HG03159 (cell line): ENCODE data around the gene SPRR1A.
"Not testable (repeated sequence)": the region's sequence is repeated elsewhere in the genome, so short reads cannot be mapped to it uniquely, and the experiment has no call there.

Source experiments
- ATAC-seq: cut with Tn5 transposase; IDR thresholded peaks from one replicate; pipeline ENCODE4 v1.9.1; 2021; ENCODE audit warnings: mild to moderate bottlenecking, moderate library complexity; ENCODE audit not compliant: unreplicated experiment

The SPRR1A gene

GRCh38 chr1:152972196-152972886 lies 11.5 kb upstream of the SPRR1A start:
- no peak for ATAC-seq

- ATAC-seq, result no peak
These were observed 7.2 kb upstream of the SPRR1A start for GRCh38 chr1:152976688-152977087.

GRCh38 chr1:152977614-152978013 lies 6.3 kb upstream of the SPRR1A start:
- ATAC-seq, result no peak

DNA sequence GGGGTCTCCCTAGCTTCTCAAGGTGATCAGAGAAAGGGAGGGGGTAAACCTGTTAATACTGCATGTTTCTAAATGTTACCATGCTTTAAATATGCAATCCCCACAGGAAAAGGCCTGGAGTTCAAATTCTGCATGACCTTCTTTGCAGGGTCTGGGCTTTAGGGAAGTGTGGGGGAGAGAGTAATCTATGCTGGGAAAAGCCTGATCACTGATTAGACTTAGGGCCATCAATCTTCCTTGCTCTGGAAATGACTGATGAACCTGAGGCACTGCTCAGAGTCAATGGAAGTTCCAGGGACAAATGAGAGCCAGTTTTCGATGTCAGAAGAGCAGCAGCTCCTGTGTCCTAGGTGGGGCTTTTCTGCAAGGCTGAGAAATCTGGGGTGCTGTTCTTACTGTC lies 3.2 kb upstream of the SPRR1A start:
- no peak for ATAC-seq

GRCh38 chr1:152981146-152981871 lies 2.6 kb upstream of the SPRR1A start:
- ATAC-seq, result no peak

DNA sequence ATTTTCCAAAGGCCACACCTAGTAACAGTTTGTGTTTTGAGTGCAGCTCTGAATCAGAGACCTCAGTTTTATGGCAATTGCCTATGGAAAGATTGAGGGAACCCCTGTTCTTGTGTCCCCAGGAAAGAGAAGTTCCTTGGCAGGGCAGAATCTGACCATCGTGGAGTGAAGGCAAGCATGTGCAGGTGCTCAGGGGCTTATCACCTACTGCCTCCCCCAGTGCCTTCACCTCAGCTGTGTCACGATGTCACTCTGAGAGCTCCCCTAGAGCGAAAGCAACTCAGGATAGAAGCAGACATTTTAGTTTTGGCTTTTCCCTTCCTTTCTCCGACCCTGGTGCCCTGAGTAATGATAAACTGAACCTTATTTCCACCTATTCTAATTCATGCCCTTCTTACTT lies 1.8 kb upstream of the SPRR1A start:
- ATAC-seq, result no peak

DNA sequence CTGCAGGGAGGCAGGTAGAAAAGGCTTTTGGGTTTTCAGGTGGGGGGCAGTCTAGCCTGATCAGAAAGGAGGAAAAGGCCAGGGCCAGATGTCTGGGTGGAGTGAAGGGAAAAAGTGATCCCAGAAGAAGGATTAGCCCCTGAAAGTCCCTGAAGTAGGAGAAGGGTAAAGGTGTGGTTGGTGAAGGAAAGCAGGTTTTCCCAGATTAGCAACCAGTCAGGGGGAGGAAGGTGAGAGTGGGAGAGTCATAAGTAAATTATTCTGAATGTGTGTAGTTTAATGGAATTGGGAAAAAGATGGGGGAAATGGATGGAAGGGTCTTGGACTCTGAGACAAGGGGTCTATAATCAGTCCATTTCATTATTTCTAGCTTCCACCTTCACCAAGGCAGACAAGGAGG lies 647 bp upstream of the SPRR1A start:
- no peak for ATAC-seq

- ATAC-seq, result no peak
These were observed 2.7 kb downstream of the SPRR1A start for GRCh38 chr1:152986578-152986977.

- no peak for ATAC-seq
These were observed 9.3 kb downstream of the SPRR1A start for GRCh38 chr1:152993186-152993585.

DNA sequence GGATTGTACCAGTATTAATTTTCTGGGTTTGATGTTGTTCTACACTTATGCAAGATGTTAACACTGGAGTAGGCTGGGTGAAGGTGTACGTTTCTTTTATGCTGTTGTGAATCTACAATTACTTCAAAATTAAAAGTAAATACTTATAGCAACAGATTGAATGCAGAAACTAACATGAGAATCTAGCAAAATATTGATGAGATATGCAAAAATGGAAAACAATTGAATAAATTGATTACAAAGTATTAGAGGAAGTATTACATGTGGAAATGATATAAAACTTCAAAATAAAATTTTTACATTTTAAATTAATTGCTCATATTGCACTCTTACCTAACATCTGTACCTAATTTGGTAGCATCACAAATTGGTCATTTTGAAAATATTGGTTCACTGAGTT lies 12.0 kb downstream of the SPRR1A start:
- ATAC-seq, result no peak

DNA sequence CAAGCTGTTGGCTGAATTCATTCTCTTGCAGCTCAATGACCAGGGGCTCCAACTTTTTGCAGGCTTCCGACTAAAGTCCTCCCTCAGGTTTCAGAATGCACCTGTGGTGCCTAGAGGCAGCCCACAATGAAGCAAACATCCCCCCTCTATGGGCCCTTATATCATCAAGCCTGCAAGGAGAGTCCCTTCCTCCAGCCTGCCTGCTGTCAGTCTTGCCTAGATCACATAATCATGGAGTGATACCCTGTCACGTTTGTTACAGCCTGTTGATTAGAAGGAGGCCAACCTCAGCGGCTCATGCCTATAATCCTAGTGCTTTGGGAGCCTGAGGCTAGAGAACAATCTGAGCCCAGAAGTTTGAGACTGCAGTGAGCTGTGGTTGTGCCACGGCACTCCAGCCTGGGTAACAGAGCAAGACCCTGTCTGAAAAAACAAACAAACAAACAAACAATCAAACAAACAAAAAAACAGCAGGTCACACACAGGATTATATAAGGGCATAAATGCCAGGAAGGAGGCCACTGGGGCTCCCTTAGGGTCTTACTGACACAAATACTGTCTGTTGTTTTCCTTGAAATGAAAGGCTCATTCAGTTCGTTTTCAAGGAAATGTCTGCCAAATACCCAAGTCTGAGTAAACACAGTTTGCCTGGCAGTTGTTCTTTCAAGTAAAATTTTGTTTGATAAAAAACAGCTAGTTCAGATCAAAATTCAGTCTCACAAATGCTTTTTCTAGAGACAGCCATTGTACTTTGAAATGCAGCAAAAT lies 12.9 kb downstream of the SPRR1A start:
- no peak for ATAC-seq

DNA sequence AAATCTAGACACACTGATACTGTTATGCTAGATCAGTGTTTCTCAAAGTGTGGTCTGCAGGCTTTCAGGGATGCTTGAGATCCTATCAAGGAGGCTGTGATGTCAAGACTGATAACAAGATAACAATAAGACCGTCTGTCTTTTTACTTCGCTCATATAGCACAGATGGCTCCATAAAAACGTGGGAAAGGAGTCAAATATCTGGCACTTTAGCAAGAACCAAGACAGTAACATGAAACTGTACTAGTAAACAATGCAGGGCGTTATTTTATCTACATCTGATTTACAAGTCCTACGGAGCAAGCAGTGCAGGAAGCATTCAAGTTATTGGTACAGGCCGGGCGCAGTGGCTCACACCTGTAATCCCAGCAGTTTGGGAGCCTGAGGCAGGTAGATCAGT lies 14.0 kb downstream of the SPRR1A start:
- no peak for ATAC-seq

DNA sequence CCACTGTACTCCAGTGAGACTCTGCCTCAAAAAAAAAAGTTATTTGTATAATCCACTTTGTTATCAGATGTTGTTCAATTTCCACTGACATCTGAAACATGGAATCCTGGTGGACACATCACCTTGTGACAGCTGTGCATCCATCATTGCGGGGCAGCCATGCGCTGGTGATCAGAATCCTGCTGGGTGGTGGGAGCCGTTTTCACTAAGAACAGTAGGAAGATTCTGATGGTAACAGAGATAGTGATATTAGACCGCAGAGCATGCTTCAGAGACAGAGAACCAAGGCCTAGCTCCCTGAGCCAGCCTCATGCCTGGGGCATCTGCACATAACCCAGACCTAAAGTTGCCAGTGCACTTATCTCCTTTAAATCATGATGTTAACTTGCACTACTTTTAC lies 14.6 kb downstream of the SPRR1A start:
- ATAC-seq, result no peak

DNA sequence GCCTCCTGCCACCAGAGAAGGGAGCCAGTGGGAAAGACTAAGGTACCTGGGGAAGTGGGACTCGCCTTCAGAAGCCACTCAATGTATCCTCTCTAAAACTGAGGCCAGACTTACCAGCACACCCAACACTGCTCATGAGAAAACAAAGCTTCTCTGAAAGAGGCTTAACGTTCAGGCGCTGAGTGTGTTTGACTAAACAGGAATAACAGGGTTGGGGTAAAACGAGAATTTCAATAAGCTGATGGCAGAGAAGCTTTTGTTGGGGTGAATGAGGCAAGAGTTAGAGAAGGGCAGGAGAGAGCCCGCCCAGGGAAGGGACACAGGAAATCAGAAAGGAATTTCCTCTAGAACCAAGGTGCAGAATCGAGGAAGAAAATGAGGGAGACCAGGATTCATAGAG lies 15.9 kb downstream of the SPRR1A start:
- ATAC-seq, result no peak

- no peak for ATAC-seq
These were observed 16.4 kb downstream of the SPRR1A start for GRCh38 chr1:153000294-153000693.

DNA sequence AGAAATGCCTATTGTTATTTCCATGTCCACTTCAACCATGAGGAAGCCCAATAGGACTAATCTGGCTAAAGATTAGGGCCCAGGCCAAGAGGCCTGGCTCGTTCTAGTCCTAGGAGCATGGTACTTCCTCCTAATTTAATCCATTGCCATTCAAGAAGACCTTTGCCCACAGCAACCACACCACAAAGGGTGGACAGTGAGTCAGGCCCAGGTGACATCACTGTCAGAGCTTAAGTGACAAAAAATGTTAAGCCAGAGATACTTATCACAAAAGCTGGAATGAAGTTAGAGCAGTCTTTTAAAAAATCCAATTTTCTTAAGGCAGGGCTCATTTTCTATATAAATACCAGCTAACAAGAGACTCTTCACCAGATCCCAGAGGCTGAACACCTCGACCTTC lies 17.5 kb downstream of the SPRR1A start, which contains the start of gene SPRR3:
Gene SPRR3, plus strand, starts transcription at position 368 of the 400 bp plus-strand sequence. CDS start 1,272 bp downstream, outside the sequence.
- ATAC-seq, result no peak

- ATAC-seq, result not testable (repeated sequence)
These were observed 27.4 kb downstream of the SPRR1A start for GRCh38 chr1:153011235-153011758.

DNA sequence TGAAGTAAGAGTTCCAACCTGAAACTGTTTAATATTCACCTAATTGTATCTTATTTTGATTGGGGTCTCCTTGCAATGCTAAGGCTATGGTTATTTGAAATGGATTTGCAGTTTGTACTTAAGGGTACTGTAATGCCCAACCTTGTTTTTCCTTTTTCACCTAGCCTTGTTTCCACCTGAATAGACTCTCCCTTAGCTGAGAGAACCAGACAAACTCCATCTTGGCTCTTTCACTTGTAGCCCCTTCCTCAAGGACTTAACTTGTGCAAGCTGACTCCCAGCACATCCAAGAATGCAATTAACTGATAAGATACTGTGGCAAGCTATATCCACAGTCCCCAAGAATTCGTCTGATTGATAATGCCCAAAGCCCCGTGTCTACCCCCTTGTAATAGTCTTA lies 37.9 kb downstream of the SPRR1A start:
- not testable (repeated sequence) for ATAC-seq

GRCh38 chr1:153022340-153022739 lies 38.5 kb downstream of the SPRR1A start:
- ATAC-seq, result not testable (repeated sequence)

DNA sequence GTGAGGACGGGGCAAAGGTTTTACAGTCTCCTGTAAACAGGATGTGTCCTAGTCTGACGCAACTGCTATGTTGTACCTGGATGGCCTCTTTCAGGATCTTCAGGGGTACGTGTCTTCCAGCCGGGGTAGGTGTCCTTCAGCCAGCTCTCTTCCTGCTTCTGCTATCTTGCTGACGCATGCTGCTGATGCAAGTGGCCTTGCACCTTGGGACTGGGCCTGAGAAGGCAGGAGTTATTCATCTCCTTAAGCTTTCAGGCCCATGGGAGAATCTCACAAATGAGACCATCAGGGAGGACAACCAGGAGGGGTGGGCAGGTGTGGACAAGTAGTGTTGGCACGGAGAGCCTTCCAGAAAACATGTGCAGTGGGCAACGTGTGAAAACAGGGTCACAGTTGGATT lies 39.2 kb downstream of the SPRR1A start:
- ATAC-seq, result no peak

- ATAC-seq, result no peak
These were observed 40.5 kb downstream of the SPRR1A start for GRCh38 chr1:153024413-153024812.
